K562 (cell line): Measurements from ENCODE around the gene SKAP2. TPM values are rescaled to one million over a fixed set of nuclear protein-coding genes. Genes with fewer than 3 reads are reported as not detected.

Source experiments
- ATF7 ChIP-seq: fragments of 450-650 bp; IDR thresholded peaks from 2 replicates; pipeline ENCODE4 v1.7.1; 2014; ENCODE audit warnings: mild to moderate bottlenecking, moderate library complexity
- BCL6 ChIP-seq: fragments of 250-450 bp; sonication (Bioruptor Pico); IDR thresholded peaks from 2 replicates; pipeline ENCODE4 v1.4.0; 2020
- BRD9 ChIP-seq: fragments of 450-650 bp; IDR thresholded peaks from 2 replicates; pipeline ENCODE4 v1.6.1; 2018; ENCODE audit warnings: low read depth; ENCODE audit not compliant: partially characterized antibody
- CBX3 ChIP-seq, 2 experiments: IDR thresholded peaks; 1 replicate in 1 of 2; 2 replicates in 1 of 2; pipeline ENCODE4 v1.6.1; 2012; ENCODE audit warnings: inconsistent platforms in 2 of 2, low read length in 2 of 2, borderline replicate concordance in 1 of 2, control low read depth in 1 of 2
- ELF4 ChIP-seq: fragments of 450-650 bp; formaldehyde crosslinking; IDR thresholded peaks from 2 replicates; pipeline ENCODE4 v1.4.0; 2022; ENCODE audit warnings: missing genetic modification characterization
- EP300 ChIP-seq: IDR thresholded peaks from 2 replicates; pipeline ENCODE4 v1.6.1; 2012; ENCODE audit warnings: low read length, improper control_type of control experiment
- HBP1 ChIP-seq: fragments of 450-650 bp; formaldehyde crosslinking; IDR thresholded peaks from 2 replicates; pipeline ENCODE4 v1.4.0; 2022; ENCODE audit warnings: missing genetic modification characterization
- JUND ChIP-seq, 2 experiments: IDR thresholded peaks; 2 replicates in 1 of 2; 3 replicates in 1 of 2; pipeline ENCODE4 v1.6.1; 2011; ENCODE audit warnings: borderline replicate concordance in 2 of 2, low read depth in 2 of 2, low read length in 2 of 2, improper control_type of control experiment in 1 of 2, missing biosample characterization in 1 of 2, missing genetic modification characterization in 1 of 2, missing genetic modification reagents in 1 of 2
- MCM5 ChIP-seq: fragments of 450-650 bp; IDR thresholded peaks from 2 replicates; pipeline ENCODE4 v1.6.1; 2016; ENCODE audit warnings: low read depth
- NFE2 ChIP-seq: IDR thresholded peaks from 2 replicates; pipeline ENCODE4 v1.6.1; 2014; ENCODE audit warnings: antibody characterized with exemption, low read depth
- POLR2B ChIP-seq: fragments of 450-650 bp; IDR thresholded peaks from 2 replicates; pipeline ENCODE4 v1.6.1; 2018; ENCODE audit warnings: low read depth; ENCODE audit not compliant: partially characterized antibody
- SMARCB1 ChIP-seq: IDR thresholded peaks from 2 replicates; pipeline ENCODE4 v1.6.1; 2011; ENCODE audit warnings: improper control_type of control experiment, low read depth; ENCODE audit not compliant: insufficient read length
- SRSF9 ChIP-seq: fragments of 200-400 bp; formaldehyde crosslinking; IDR thresholded peaks from 2 replicates; pipeline ENCODE4 v1.6.1; 2017; ENCODE audit warnings: low read depth, low read length, borderline replicate concordance
- STAT5A ChIP-seq: IDR thresholded peaks from 2 replicates; pipeline ENCODE4 v1.6.1; 2012; ENCODE audit warnings: low read length, inconsistent platforms, borderline replicate concordance
- TCF3 ChIP-seq: sonication (generic); formaldehyde crosslinking; IDR thresholded peaks from 2 replicates; pipeline ENCODE4 v1.4.0; 2020; ENCODE audit warnings: mild to moderate bottlenecking, missing genetic modification reagents
- TCF7L2 ChIP-seq: fragments of 150-350 bp; IDR thresholded peaks from 2 replicates; pipeline ENCODE4 v1.6.1; 2016; ENCODE audit warnings: low read depth, mild to moderate bottlenecking, low read length, moderate library complexity
- THRB ChIP-seq: fragments of 450-650 bp; formaldehyde crosslinking; conservative IDR thresholded peaks from 2 replicates; pipeline ENCODE4 v1.4.0; 2022; ENCODE audit warnings: mild to moderate bottlenecking, missing genetic modification characterization
- TRIM24 ChIP-seq, 2 experiments: fragments of 450-650 bp; IDR thresholded peaks; 2 replicates each; pipeline ENCODE4 v1.6.1; 2016
- TSC22D4 ChIP-seq: fragments of 450-650 bp; IDR thresholded peaks from 2 replicates; pipeline ENCODE4 v1.6.1; 2016; ENCODE audit warnings: missing genetic modification characterization, missing biosample characterization, control low read depth
- ZBTB26 ChIP-seq: fragments of 450-650 bp; formaldehyde crosslinking; IDR thresholded peaks from 2 replicates; pipeline ENCODE4 v1.4.0; 2022; ENCODE audit warnings: missing genetic modification characterization
- ZNF134 ChIP-seq: fragments of 250-450 bp; sonication (Bioruptor Pico); conservative IDR thresholded peaks from 2 replicates; pipeline ENCODE4 v1.4.0; 2020
- ZNF239 ChIP-seq: fragments of 250-450 bp; sonication (Bioruptor Pico); IDR thresholded peaks from 2 replicates; pipeline ENCODE4 v1.4.0; 2020; ENCODE audit warnings: mild to moderate bottlenecking
- polyA plus RNA-seq, 8 experiments: library from polyadenylated mRNA; depleted of rRNA in 4 of 8; stranded (reverse) in 5 of 8; unstranded in 3 of 8; fragments of >200 nt; fragmentation: Nextera tagmentation in 2 of 8; fragmentation: Illumina TruSeq in 1 of 8; extraction: Ambion mirVana in 2 of 8; extraction: Trizol in 1 of 8; gene quantifications; 2 replicates each; pipeline versions ENCODE4 v1.2.1 to v1.2.3, GENCODE V29; 2011 to 2014; ENCODE audit warnings: inconsistent platforms in 1 of 8, missing spikeins in 1 of 8
- total RNA-seq, 7 experiments: library from RNA; depleted of rRNA in 6 of 7; stranded (reverse); fragments of >200 nt in 6 of 7; fragmentation: Illumina TruSeq in 2 of 7; extraction: Trizol in 2 of 7; gene quantifications; 2 replicates each; pipeline versions ENCODE4 v1.2.1 to v1.2.3, GENCODE V29; 2011 to 2021; ENCODE audit warnings: low replicate concordance in 1 of 7
- TF ChIP-seq, protein P1 (sequence below), 2 experiments: fragments of 450-650 bp in 1 of 2; sonication (generic) in 1 of 2; formaldehyde crosslinking; conservative IDR thresholded peaks; 2 replicates each; pipeline versions ENCODE4 v1.4.0 to v1.8.1; 2020 to 2022; ENCODE audit warnings: mild to moderate bottlenecking in 1 of 2, missing genetic modification reagents in 1 of 2

Gene SKAP2
- total and polyA plus RNA-seq, 9 of the 15 experiments (the other 6 are each of a cell fraction or from before 2014, with no cell fraction given) = 4.2 to 11.7 (median 8.3) TPM

- TF ChIP-seq THRB (CRISPR knock-in tag) (peak; percentile 99), SMARCB1 (no peak), STAT5A (peak; percentile 19; the same call in 1 of the 2 replicates), ATF7 (no peak), TSC22D4 (0 out of 2 replicates have a peak, but pooled peaks have one; percentile 51), ZNF239 (CRISPR knock-in tag) (no peak), TCF7L2 (no peak), MCM5 (no peak), BCL6 (CRISPR knock-in tag) (no peak), SRSF9 (no peak), ZNF134 (CRISPR knock-in tag) (no peak), EP300 (no peak), TRIM24 (IDR thresholded peaks at IDR 0.05) (no peak), TCF3 (no peak), CBX3 (IDR thresholded peaks at IDR 0.05; ENCODE audit: borderline replicate concordance in 1 of 2, low read length in 2 of 2) (no peak), ZBTB26 (CRISPR knock-in tag) (peak; percentile 98), POLR2B (peak; percentile 58), HBP1 (CRISPR knock-in tag) (peak; percentile 96), NFE2 (no peak), ELF4 (CRISPR knock-in tag) (peak; percentile 94; the same call in 1 of the 2 replicates), JUND (IDR thresholded peaks at IDR 0.05; ENCODE audit: borderline replicate concordance, low read depth, low read length) (no peak), JUND (tag; IDR thresholded peaks at IDR 0.05; ENCODE audit: borderline replicate concordance, low read depth, low read length) (no peak), BRD9 (no peak)
- TF ChIP-seq, protein P1, sequence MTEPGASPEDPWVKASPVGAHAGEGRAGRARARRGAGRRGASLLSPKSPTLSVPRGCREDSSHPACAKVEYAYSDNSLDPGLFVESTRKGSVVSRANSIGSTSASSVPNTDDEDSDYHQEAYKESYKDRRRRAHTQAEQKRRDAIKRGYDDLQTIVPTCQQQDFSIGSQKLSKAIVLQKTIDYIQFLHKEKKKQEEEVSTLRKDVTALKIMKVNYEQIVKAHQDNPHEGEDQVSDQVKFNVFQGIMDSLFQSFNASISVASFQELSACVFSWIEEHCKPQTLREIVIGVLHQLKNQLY (CRISPR knock-in tag; conservative IDR thresholded peaks at IDR 0.05) = no peak
These were observed 222.0 kb downstream of the SKAP2 start (continued) for GRCh38 chr7:26642416-26642815.
